ENCODE measurements around the gene FAM3B.

FAM3B gene

DNA sequence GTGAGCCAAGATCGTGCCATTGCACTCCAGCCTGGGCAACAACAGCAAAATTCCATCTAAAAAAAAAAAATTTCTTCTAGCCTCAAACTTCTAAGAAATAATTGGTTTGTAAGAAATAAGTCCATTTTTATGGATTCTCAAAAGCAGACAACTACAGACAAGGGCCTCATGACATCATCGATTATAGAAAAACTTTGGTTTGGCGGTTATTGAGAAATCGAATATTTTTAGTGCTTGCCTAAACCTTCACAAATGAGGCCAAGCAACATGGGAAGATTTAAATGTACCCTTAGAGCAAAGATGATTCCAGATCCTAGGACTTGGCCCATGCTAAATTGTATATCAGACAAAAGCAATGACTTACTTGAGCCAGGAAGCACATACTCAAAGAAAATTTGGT, 81.7 kb downstream of the FAM3B start:
- no peak for DNase-seq

DNA sequence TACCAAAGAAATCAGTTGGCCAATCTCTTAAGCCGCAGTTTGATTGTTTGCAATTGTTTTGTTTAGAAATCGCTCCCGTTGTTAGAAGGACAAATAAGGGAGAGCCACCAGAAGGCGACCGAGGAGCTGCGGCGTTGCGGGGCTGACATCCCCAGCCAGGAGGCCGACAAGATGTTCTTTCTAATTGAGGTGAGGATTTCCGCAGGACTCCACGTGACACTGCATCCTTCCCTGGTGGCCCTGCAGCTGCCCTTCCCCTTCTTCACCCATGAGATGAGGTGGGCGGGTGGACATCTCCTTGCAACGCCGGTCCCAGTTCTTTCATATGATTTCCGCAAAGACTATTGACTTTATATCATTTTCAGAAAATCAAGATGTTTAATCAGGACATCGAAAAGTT, 82.2 kb downstream of the FAM3B start:
- no peak for DNase-seq

- DNase-seq: no peak
These were observed 82.7 kb downstream of the FAM3B start for GRCh38 chr21:41399246-41399800.

GRCh38 chr21:41402231-41402630, 85.6 kb downstream of the FAM3B start:
- DNase-seq: no peak

- no peak for DNase-seq
These were observed 86.2 kb downstream of the FAM3B start for GRCh38 chr21:41402796-41403195.

- no peak for DNase-seq
These were observed 86.7 kb downstream of the FAM3B start for GRCh38 chr21:41403331-41403730.

- no peak for DNase-seq
These were observed 87.4 kb downstream of the FAM3B start for GRCh38 chr21:41403966-41404365.

DNA sequence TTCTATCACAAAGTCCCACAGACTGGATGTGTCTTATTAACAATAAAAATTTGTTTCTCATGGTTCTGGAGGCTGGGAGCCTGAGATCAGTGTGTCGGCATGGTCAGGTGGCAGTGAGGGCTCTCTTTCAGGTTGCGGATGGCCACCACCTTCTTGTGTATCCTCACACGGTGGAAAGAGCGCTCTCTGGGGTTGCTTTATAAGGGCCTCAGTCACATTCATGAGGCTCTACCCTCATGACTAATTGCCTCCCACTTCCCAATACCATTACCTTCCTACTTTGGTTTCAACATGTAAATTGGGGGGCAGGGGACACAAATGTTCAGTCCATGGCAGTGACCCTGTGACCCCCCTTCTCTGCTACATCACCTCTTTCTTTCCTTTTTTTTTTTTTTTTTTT, 88.7 kb downstream of the FAM3B start:
- DNase-seq: no peak

- DNase-seq: no peak
These were observed 89.7 kb downstream of the FAM3B start for GRCh38 chr21:41406340-41406739.

All from activated CD4-positive, CD25-positive, alpha-beta regulatory T cell treated with anti-CD3 and anti-CD28 coated beads, Interleukin-2, amount 50 U/mL, for 72 hours (primary cell).